Mammary epithelial cell (primary cell): ENCODE measurements around the gene RAB8B.
"Not testable (repeated sequence)": the region's sequence is repeated elsewhere in the genome, so short reads cannot be mapped to it uniquely, and the experiment has no call there.

ENCODE experiments used
- EZH2 ChIP-seq: IDR thresholded peaks from 2 replicates; pipeline ENCODE4 v1.6.1; 2012; ENCODE audit warnings: low read length, inconsistent platforms, borderline replicate concordance
- TF ChIP-seq, protein P1 (sequence below), 2 donors: IDR thresholded peaks in 1 of 2; conservative IDR thresholded peaks in 1 of 2; 2 replicates each; pipeline ENCODE4 v1.5.1; 2011 to 2012; ENCODE audit warnings: inconsistent platforms in 2 of 2, low read length in 2 of 2, mild to moderate bottlenecking in 2 of 2, control low read depth in 1 of 2, low read depth in 1 of 2; ENCODE audit not compliant: insufficient read depth in 1 of 2; ENCODE audit errors: extremely low read depth in 1 of 2

DNA sequence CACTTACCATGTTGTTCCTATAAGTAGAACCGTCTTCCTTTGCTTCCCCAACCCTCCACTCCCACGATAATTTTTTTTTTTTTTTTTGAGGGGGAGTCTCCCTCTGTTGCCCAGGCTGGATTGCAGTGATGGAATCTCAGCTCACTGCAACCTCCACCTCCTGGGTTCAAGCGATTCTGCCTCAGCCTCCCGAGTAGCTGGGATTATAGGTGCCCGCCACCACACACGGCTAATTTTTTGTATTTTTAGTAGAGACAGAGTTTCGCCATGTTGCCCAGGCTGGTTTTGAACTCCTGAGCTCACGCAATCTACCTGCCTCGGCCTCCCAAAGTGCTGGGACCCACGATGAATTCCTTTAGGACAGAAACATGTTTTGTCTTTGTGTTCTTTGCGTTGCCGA lies 19.4 kb downstream of the RAB8B start:
- TF ChIP-seq, protein P1, sequence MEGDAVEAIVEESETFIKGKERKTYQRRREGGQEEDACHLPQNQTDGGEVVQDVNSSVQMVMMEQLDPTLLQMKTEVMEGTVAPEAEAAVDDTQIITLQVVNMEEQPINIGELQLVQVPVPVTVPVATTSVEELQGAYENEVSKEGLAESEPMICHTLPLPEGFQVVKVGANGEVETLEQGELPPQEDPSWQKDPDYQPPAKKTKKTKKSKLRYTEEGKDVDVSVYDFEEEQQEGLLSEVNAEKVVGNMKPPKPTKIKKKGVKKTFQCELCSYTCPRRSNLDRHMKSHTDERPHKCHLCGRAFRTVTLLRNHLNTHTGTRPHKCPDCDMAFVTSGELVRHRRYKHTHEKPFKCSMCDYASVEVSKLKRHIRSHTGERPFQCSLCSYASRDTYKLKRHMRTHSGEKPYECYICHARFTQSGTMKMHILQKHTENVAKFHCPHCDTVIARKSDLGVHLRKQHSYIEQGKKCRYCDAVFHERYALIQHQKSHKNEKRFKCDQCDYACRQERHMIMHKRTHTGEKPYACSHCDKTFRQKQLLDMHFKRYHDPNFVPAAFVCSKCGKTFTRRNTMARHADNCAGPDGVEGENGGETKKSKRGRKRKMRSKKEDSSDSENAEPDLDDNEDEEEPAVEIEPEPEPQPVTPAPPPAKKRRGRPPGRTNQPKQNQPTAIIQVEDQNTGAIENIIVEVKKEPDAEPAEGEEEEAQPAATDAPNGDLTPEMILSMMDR (conservative IDR thresholded peaks at IDR 0.05 in 1 of 2, IDR thresholded peaks at IDR 0.05 in 1 of 2; ENCODE audit: extremely low read depth in 1 of 2, insufficient read depth in 1 of 2, low read depth in 1 of 2, low read length in 2 of 2), result not testable (repeated sequence)
- TF ChIP-seq EZH2, result not testable (repeated sequence)
